GM23338 (cell line): ENCODE results near the gene LEMD2. TPM values are rescaled to one million over a fixed set of nuclear protein-coding genes. Genes with fewer than 3 reads are reported as not detected.

Source experiments
- ATAC-seq: fragments of 200-7000 bp; cut with Tn5 transposase; 3 replicates; pipeline ENCODE4 v1.9.1; 2020
- DNase-seq: peaks from one replicate; pipeline ENCODE4 v3.0.0-alpha.2; 2015; ENCODE audit warnings: low spot score
- H2AFZ ChIP-seq: fragments of 200-600 bp; sonication (generic); 2 replicates; pipeline ENCODE4 v1.8.0; 2016; ENCODE audit warnings: antibody characterized with exemption, mild to moderate bottlenecking, moderate library complexity
- H3F3A ChIP-seq: fragments of 200-600 bp; sonication (generic); replicated peaks from 2 replicates; pipeline ENCODE4 v1.8.0; 2017; ENCODE audit warnings: antibody characterized with exemption, mixed run types, low read depth
- H3K27ac ChIP-seq: fragments of 200-600 bp; sonication (generic); 2 replicates; pipeline ENCODE4 v1.6.1; 2016; ENCODE audit warnings: low read depth
- H3K27me3 ChIP-seq: fragments of 200-600 bp; sonication (generic); 2 replicates; pipeline ENCODE4 v1.8.0; 2016; ENCODE audit warnings: mild to moderate bottlenecking, mixed run types, moderate library complexity; ENCODE audit not compliant: insufficient read depth
- H3K36me3 ChIP-seq: fragments of 200-600 bp; sonication (generic); 2 replicates; pipeline ENCODE4 v1.8.0; 2016; ENCODE audit warnings: mild to moderate bottlenecking; ENCODE audit not compliant: insufficient read depth
- H3K4me1 ChIP-seq: fragments of 200-600 bp; sonication (generic); 2 replicates; pipeline ENCODE4 v1.8.0; 2016; ENCODE audit warnings: mild to moderate bottlenecking, moderate library complexity; ENCODE audit not compliant: insufficient read depth
- H3K4me2 ChIP-seq: fragments of 200-600 bp; sonication (generic); 2 replicates; pipeline ENCODE4 v1.7.1; 2017; ENCODE audit warnings: mixed run types
- H3K4me3 ChIP-seq: fragments of 200-600 bp; sonication (generic); 2 replicates; pipeline ENCODE4 v1.6.1; 2016; ENCODE audit warnings: mixed run types
- H3K79me2 ChIP-seq: fragments of 200-600 bp; sonication (generic); replicated peaks from 2 replicates; pipeline ENCODE4 v1.8.0; 2017; ENCODE audit warnings: mild to moderate bottlenecking; ENCODE audit not compliant: insufficient read depth
- H3K9me2 ChIP-seq: fragments of 200-600 bp; sonication (generic); 2 replicates; pipeline ENCODE4 v1.8.0; 2017; ENCODE audit not compliant: insufficient read depth
- H4K20me1 ChIP-seq: fragments of 200-600 bp; sonication (generic); replicated peaks from 2 replicates; pipeline ENCODE4 v1.8.0; 2017; ENCODE audit warnings: mild to moderate bottlenecking; ENCODE audit not compliant: insufficient read depth
- H3K27ac Mint-ChIP-seq: 2 replicates; pipeline ENCODE4 v1.8.0; 2020; ENCODE audit warnings: inconsistent platforms, mild to moderate bottlenecking, moderate library complexity, mixed read lengths
- H3K27me3 Mint-ChIP-seq: 3 replicates; pipeline ENCODE4 v1.8.0; 2022; ENCODE audit warnings: low read depth, mild to moderate bottlenecking, moderate library complexity, mixed read lengths, inconsistent platforms; ENCODE audit not compliant: insufficient read depth, poor library complexity
- H3K36me3 Mint-ChIP-seq: 3 replicates; pipeline ENCODE4 v1.8.0; 2021; ENCODE audit warnings: low read depth, mild to moderate bottlenecking, inconsistent platforms, moderate library complexity, mixed read lengths
- H3K4me1 Mint-ChIP-seq: 3 replicates; pipeline ENCODE4 v1.8.0; 2020; ENCODE audit warnings: mild to moderate bottlenecking, inconsistent platforms, mixed read lengths
- H3K4me3 Mint-ChIP-seq: 3 replicates; pipeline ENCODE4 v1.8.0; 2021; ENCODE audit warnings: moderate library complexity, mild to moderate bottlenecking, inconsistent platforms, mixed read lengths
- H3K9me3 Mint-ChIP-seq: 3 replicates; pipeline ENCODE4 v1.8.0; 2020; ENCODE audit warnings: moderate library complexity, mild to moderate bottlenecking, inconsistent platforms, mixed read lengths
- CREB1 ChIP-seq: fragments of 250-450 bp; sonication (Bioruptor Pico); IDR thresholded peaks from 2 replicates; pipeline ENCODE4 v1.5.0; 2020; ENCODE audit warnings: low read depth, mild to moderate bottlenecking, moderate library complexity
- CTCF ChIP-seq, 2 experiments: fragments of 200-600 bp in 1 of 2; sonication (generic) in 1 of 2; conservative IDR thresholded peaks; 2 replicates each; pipeline versions ENCODE4 v1.5.1 to v1.6.1; 2016 to 2017; ENCODE audit warnings: antibody characterized with exemption in 2 of 2, low read depth in 2 of 2, mild to moderate bottlenecking in 2 of 2, moderate library complexity in 1 of 2
- ETS1 ChIP-seq: IDR thresholded peaks from 2 replicates; pipeline ENCODE4 v1.6.1; 2016; ENCODE audit warnings: antibody characterized with exemption
- EZH2 ChIP-seq: fragments of 200-600 bp; sonication (generic); IDR thresholded peaks from one replicate; pipeline ENCODE4 v1.8.0; 2017; ENCODE audit warnings: antibody characterized with exemption, mild to moderate bottlenecking, low read depth; ENCODE audit not compliant: unreplicated experiment
- EZH2phosphoT487 ChIP-seq: fragments of 200-600 bp; sonication (generic); IDR thresholded peaks from one replicate; pipeline ENCODE4 v1.8.1; 2018; ENCODE audit warnings: antibody characterized with exemption; ENCODE audit not compliant: unreplicated experiment
- JUNB ChIP-seq: IDR thresholded peaks from one replicate; pipeline ENCODE4 v1.6.1; 2016; ENCODE audit warnings: antibody characterized with exemption; ENCODE audit not compliant: unreplicated experiment
- NANOG ChIP-seq: IDR thresholded peaks from 2 replicates; pipeline ENCODE4 v1.6.1; 2016; ENCODE audit warnings: antibody characterized with exemption, borderline replicate concordance
- POLR2AphosphoS5 ChIP-seq: IDR thresholded peaks from 2 replicates; pipeline ENCODE4 v1.6.1; 2016; ENCODE audit warnings: antibody characterized with exemption, low read depth
- REST ChIP-seq: IDR thresholded peaks from one replicate; pipeline ENCODE4 v1.6.1; 2018; ENCODE audit warnings: antibody characterized with exemption; ENCODE audit not compliant: unreplicated experiment
- STAT1 ChIP-seq: IDR thresholded peaks from one replicate; pipeline ENCODE4 v1.6.1; 2016; ENCODE audit warnings: antibody characterized with exemption; ENCODE audit not compliant: unreplicated experiment
- ZNF114 ChIP-seq: fragments of 250-450 bp; sonication (Bioruptor Pico); IDR thresholded peaks from 2 replicates; pipeline ENCODE4 v1.5.0; 2020; ENCODE audit warnings: mild to moderate bottlenecking, moderate library complexity
- ZNF331 ChIP-seq: fragments of 250-450 bp; sonication (Bioruptor Pico); IDR thresholded peaks from 2 replicates; pipeline ENCODE4 v1.5.0; 2020; ENCODE audit warnings: low read depth, mild to moderate bottlenecking, moderate library complexity
- polyA plus RNA-seq: library from polyadenylated mRNA; unstranded; fragments of >200 nt; fragmentation: Nextera tagmentation; extraction: Ambion mirVana; gene quantifications from 2 replicates; pipeline ENCODE4 v1.2.1, GENCODE V29; 2016
- total RNA-seq: library from RNA; depleted of rRNA; stranded (reverse); fragments of >200 nt; shearing (Covaris generic); gene quantifications from 2 replicates; pipeline ENCODE4 v1.2.3, GENCODE V29; 2014

LEMD2 gene
- total and polyA plus RNA-seq, 2 experiments from 2014 or later, result 28.6 to 64.7 TPM

- no peak for TF ChIP-seq CTCF (conservative IDR thresholded peaks at IDR 0.05; ENCODE audit: low read depth in 2 of 2)
Measured at GRCh38 chr6:33764036-33764435, 24.9 kb downstream of the LEMD2 start (continued).

- no peaks in the 10 kb centered on the region for H3K36me3 ChIP-seq
- Mint-ChIP-seq H3K4me1 (peaks cover 3% of the 10 kb centered on the region), H3K4me3 (no peak overlapping the region), H3K9me3 (no peaks in the 10 kb centered on the region), H3K36me3 (no peaks in the 10 kb centered on the region; the same call in 2 of the 3 replicates), H3K27me3 (peaks cover 12% of the 10 kb centered on the region), H3K27ac (no peak overlapping the region)
- H3K4me1 ChIP-seq, result no peaks in the 10 kb centered on the region
- no peaks in the 10 kb centered on the region for H3K79me2 ChIP-seq
- no peak for DNase-seq
- no peak for TF ChIP-seq CREB1
- no peaks in the 10 kb centered on the region for H3K27me3 ChIP-seq
- ATAC-seq, result no peak
- H3F3A ChIP-seq, result no peaks in the 10 kb centered on the region
- H3K9me2 ChIP-seq, result no peaks in the 10 kb centered on the region
- no peak overlapping the region for H3K4me3 ChIP-seq
- no peak overlapping the region for H2AFZ ChIP-seq
- no peak overlapping the region for H3K27ac ChIP-seq
- H3K4me2 ChIP-seq, result no peak overlapping the region
- no peaks in the 10 kb centered on the region for H4K20me1 ChIP-seq
Measured at GRCh38 chr6:33763483-33763882, 25.4 kb downstream of the LEMD2 start.

GRCh38 chr6:33762713-33763112, 26.2 kb downstream of the LEMD2 start:
- Histone ChIP-seq H3K36me3 (no peaks in the 10 kb centered on the region), H3K79me2 (no peaks in the 10 kb centered on the region), H3F3A (no peaks in the 10 kb centered on the region), H3K27me3 (no peaks in the 10 kb centered on the region), H4K20me1 (no peaks in the 10 kb centered on the region), H3K4me1 (no peaks in the 10 kb centered on the region), H3K4me3 (no peak overlapping the region), H3K27ac (no peak overlapping the region), H3K4me2 (no peak overlapping the region), H2AFZ (no peak overlapping the region), H3K9me2 (no peaks in the 10 kb centered on the region)
- no peak for TF ChIP-seq POLR2AphosphoS5
- TF ChIP-seq EZH2phosphoT487, result no peak
- no peak for TF ChIP-seq REST
- TF ChIP-seq EZH2, result no peak
- TF ChIP-seq STAT1, result no peak
- no peak for TF ChIP-seq ETS1
- TF ChIP-seq ZNF331 (CRISPR knock-in tag), result no peak
- TF ChIP-seq JUNB, result no peak
- no peak for TF ChIP-seq ZNF114
- no peak for TF ChIP-seq NANOG
- TF ChIP-seq CTCF (conservative IDR thresholded peaks at IDR 0.05; ENCODE audit: low read depth in 2 of 2), result no peak
- TF ChIP-seq CREB1, result no peak
- DNase-seq (no peak), ATAC-seq (no peak)
- Mint-ChIP-seq H3K4me1 (peaks cover 5% of the 10 kb centered on the region; the same call in 1 of the 3 replicates), H3K27me3 (peaks cover 10% of the 10 kb centered on the region), H3K36me3 (no peaks in the 10 kb centered on the region; the same call in 2 of the 3 replicates), H3K4me3 (no peak overlapping the region), H3K9me3 (no peaks in the 10 kb centered on the region), H3K27ac (no peak overlapping the region)
